ENCODE results near the gene TAMALIN. TPM values are rescaled to one million over a fixed set of nuclear protein-coding genes. Genes with fewer than 3 reads are reported as not detected.
A peak's percentile ranks its signal among the peaks of the same experiment; 100 is the strongest.

The TAMALIN gene
- total RNA-seq, 4 donors from 2014 or later, result 9.8 to 20.8 (median 14.5) TPM

DNA sequence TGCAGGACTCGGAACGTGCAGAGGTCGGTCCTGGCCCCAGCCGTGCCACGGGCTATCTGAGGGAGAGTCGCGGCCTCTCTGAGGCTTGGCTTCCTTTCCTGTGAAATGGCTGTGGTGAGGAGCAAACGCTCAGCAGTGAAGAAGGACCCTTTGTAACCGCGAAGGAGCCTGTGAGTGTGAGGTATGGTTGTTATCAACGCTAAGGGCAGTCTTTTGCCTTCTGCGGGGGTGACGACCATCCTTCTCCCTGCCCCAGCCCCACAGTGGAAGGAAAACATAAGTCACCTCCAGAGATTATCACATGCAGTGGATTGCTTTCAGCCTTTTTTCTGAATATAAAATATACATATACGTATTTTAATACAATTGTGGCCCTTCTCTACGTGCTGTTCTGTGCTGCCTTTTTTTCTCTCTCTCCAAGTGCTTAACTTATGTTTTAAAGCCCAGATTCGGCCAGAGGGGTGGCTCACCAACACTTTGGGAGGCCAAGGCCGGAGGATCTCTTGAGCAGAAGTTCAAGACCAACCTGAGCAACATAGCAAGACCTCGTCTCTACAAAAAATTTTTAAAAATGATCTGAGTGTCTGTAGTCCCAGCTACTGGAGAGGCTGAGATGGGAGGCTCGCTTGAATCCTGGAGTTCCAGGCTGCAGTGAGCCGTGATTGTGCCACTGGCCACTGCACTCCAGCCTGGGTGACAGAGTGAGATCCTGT is 17.4 kb downstream of the TAMALIN start:
- H3K36me3 ChIP-seq, result no peaks in the 10 kb centered on the region
- DNase-seq, result no peak
- no peak overlapping the region for H3K27ac ChIP-seq
- intact Hi-C loops (cut with DNase I), result loop anchor here (2.0 to 10.0 kb wide), 2 partner anchors 59 to 101 kb away; no protein-coding TSS in a partner anchor
- WGBS, 2 donors, result 29 to 50% methylated on average over 12 to 20 of the region's 20 CpGs
- TF ChIP-seq POLR2A (IDR thresholded peaks at IDR 0.05), result no peak
- TF ChIP-seq, protein P1, sequence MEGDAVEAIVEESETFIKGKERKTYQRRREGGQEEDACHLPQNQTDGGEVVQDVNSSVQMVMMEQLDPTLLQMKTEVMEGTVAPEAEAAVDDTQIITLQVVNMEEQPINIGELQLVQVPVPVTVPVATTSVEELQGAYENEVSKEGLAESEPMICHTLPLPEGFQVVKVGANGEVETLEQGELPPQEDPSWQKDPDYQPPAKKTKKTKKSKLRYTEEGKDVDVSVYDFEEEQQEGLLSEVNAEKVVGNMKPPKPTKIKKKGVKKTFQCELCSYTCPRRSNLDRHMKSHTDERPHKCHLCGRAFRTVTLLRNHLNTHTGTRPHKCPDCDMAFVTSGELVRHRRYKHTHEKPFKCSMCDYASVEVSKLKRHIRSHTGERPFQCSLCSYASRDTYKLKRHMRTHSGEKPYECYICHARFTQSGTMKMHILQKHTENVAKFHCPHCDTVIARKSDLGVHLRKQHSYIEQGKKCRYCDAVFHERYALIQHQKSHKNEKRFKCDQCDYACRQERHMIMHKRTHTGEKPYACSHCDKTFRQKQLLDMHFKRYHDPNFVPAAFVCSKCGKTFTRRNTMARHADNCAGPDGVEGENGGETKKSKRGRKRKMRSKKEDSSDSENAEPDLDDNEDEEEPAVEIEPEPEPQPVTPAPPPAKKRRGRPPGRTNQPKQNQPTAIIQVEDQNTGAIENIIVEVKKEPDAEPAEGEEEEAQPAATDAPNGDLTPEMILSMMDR (IDR thresholded peaks at IDR 0.05), result peak in 2 of 6 experiments; percentile 36 to 45
- H3K4me3 ChIP-seq (replicated peaks in 1 of 3), result peak overlapping the region in 1 of 3 donors; percentile 46
- H3K27me3 ChIP-seq, result no peaks in the 10 kb centered on the region
- no peaks in the 10 kb centered on the region for H3K9me3 ChIP-seq
- H3K4me1 ChIP-seq, result peaks cover 11 to 25% of the 10 kb centered on the region in 2 donors

DNA sequence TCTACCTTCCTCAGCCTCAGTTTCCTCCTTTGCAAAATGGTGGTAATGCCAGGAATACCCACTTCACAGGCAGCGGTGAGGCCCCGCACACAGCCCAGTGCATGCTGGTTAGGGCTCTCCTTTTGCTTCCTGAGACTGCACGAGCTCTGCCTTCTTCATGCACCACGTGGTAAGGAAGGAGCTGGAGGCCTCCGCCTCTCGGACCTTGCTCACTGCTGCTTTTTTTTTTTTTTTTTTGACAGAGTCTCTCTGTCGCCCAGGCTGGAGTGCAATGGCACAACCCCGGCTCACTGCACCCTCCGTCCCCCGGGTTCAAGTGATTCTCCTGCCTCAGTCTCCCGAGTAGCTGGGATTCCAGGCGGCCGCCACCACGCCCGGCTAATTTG is 18.1 kb downstream of the TAMALIN start:
- intact Hi-C loops (cut with DNase I), result loop anchor here (2.0 to 10.0 kb wide), 2 partner anchors 58 to 100 kb away; no protein-coding TSS in a partner anchor
- Histone ChIP-seq H3K9me3 (no peaks in the 10 kb centered on the region), H3K36me3 (no peaks in the 10 kb centered on the region), H3K27ac (peak overlapping the region in 2 of 3 donors; percentile 59 to 77), H3K27me3 (no peaks in the 10 kb centered on the region), H3K4me1 (peaks cover 11 to 27% of the 10 kb centered on the region in 2 donors), H3K4me3 (replicated peaks in 1 of 3) (no peak overlapping the region)
- 68% methylated on average over 15 of the region's 15 CpGs for WGBS, 2 donors
- TF ChIP-seq POLR2A (IDR thresholded peaks at IDR 0.05), result no peak
- TF ChIP-seq, protein P1 (IDR thresholded peaks at IDR 0.05), result no peak
- no peak for DNase-seq

DNA sequence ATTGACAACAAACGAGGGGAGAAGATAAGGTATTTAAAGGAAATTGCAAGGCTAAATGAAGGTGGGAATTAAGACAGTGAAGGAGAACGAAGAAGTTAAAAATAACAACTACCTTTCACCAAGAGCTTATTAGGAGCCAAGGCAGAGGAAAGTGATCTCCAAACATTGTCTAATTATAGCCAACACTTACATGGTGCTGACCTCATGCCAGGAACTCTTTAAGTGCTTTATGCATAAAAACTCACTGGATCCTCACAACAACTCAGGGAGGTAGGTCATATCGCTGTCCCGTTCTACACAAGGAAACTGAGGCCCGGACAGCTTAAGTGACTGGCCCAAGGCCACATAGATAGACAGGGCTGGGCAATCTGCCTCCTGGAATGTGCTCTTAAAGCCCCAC is 19.5 kb downstream of the TAMALIN start:
- intact Hi-C loops (cut with DNase I), result loop anchor here (10.0 kb wide), 1 partner anchor 99 kb away; no protein-coding TSS in a partner anchor
- H3K4me1 ChIP-seq, result peaks cover 11 to 32% of the 10 kb centered on the region in 2 donors

DNA sequence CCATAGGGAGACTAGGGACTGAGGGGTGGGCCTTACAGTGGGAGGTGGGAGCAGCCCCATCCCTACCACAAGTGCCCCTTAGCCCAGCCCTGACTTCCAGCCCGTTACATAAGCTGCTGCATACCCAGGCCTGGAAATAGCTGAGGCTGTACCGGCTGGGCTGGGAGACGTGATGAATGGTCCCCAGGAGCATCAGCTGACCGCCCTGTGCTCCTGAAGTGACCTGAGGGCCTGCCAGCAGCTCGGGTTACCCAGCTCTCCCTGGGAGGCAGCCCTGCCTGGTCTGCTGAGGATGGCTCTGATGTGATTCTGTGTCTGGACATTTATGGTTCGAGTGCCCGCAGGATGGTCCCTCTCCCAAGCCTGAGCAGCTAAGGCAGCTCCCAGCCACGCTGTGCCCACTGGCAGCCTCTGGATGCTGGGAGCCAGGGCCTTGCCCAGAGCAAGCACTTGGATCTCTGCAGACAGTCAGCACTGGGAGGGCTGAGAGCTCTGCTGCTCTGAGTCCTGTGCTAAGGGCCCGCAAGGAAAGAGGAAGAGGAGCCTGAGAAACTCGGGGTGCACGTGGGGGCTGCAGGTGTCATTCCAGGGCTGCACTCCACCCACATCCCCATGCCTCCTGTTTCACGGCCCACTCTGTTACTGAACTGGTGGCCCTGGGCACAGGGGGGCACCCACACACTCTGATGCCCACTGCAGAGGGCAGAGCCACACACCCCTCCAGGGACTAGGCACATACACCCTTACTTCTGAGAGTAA is 20.5 kb downstream of the TAMALIN start:
- intact Hi-C loops (cut with DNase I), result loop anchor here (10.0 kb wide), 1 partner anchor 98 kb away; no protein-coding TSS in a partner anchor
- no peak for DNase-seq
- Histone ChIP-seq H3K36me3 (no peaks in the 10 kb centered on the region), H3K4me3 (replicated peaks in 1 of 3) (no peak overlapping the region), H3K4me1 (peaks cover 15 to 37% of the 10 kb centered on the region in 2 donors), H3K27me3 (no peaks in the 10 kb centered on the region), H3K27ac (no peak overlapping the region), H3K9me3 (no peaks in the 10 kb centered on the region)
- 81 to 94% methylated on average over 3 to 8 of the region's 12 CpGs for WGBS, 2 donors
- no peak for TF ChIP-seq POLR2A (IDR thresholded peaks at IDR 0.05)
- TF ChIP-seq, protein P1 (IDR thresholded peaks at IDR 0.05), result no peak

More for the DNA sequence above, 19.5 kb downstream of the TAMALIN start:
- H3K9me3 ChIP-seq, result no peaks in the 10 kb centered on the region
- no peak for DNase-seq
- H3K27ac ChIP-seq, result peak overlapping the region in 2 of 3 donors; percentile 59 to 77
- H3K36me3 ChIP-seq, result no peaks in the 10 kb centered on the region
- no peaks in the 10 kb centered on the region for H3K27me3 ChIP-seq
- no peak for TF ChIP-seq POLR2A (IDR thresholded peaks at IDR 0.05)
- TF ChIP-seq, protein P1 (IDR thresholded peaks at IDR 0.05), result no peak
- WGBS, 2 donors, result 59 to 65% methylated on average over 5 of the region's 5 CpGs
- no peak overlapping the region for H3K4me3 ChIP-seq (replicated peaks in 1 of 3)

Measured in thyroid gland (tissue), 4 donors.